Measurements from ENCODE around the gene DET1.
"Not testable (repeated sequence)": the region's sequence is repeated elsewhere in the genome, so short reads cannot be mapped to it uniquely, and the experiment has no call there.

Gene DET1

DNA sequence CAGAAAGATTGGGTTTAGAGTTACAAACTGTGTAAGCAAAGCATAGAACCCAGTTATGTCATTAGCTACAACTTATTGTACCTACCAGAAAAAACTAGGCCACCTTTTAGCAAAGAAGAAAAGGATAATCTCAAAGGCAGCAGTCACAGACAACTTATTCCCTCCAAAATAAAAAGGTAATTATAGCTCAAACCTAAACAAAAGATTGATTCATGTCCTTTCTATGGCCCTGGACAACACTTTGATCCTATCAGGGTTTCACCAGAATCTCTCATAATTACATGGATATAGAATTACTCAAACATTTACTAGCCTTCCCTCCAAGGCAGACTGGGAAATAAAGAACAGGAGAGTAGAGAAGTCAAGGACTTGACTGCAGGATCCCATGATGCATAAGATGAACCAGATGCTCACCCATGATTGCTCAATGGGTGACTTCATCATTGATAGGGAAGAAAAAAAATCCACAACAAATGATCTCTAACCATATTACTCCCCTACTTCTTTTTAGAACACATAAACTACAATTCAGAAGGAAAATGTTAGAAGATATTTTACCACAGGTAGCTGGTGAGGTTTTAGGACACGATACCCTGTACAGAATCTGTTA lies 17.4 kb downstream of the DET1 start:
- H3K4me1 ChIP-seq (ENCODE audit: control insufficient read depth, insufficient read depth, low read depth, low read length), result no peaks in the 10 kb centered on the region
- no peak overlapping the region for H4K91ac ChIP-seq (ENCODE audit: low read length)
- no peak overlapping the region for H3K4me2 ChIP-seq (ENCODE audit: low read length, poor library complexity, severe bottlenecking)
- no peak overlapping the region for H2BK5ac ChIP-seq (ENCODE audit: low read depth, low read length, poor library complexity, severe bottlenecking)
- no peak overlapping the region for H3K23ac ChIP-seq (ENCODE audit: low read length in 2 of 2)
- no peak overlapping the region for H2AK5ac ChIP-seq (ENCODE audit: low read length, severe bottlenecking)
- H2BK15ac ChIP-seq (ENCODE audit: low read depth, poor library complexity, severe bottlenecking), result no peak overlapping the region
- DNase-seq, result peak; percentile 54
- no peak overlapping the region for H3K14ac ChIP-seq (ENCODE audit: low read length in 2 of 2)
- no peak overlapping the region for H3K27ac ChIP-seq (ENCODE audit: low read length, poor library complexity, severe bottlenecking)
- H3K4ac ChIP-seq (ENCODE audit: low read depth in 1 of 2, low read length in 2 of 2), result no peak overlapping the region
- H3K9me3 ChIP-seq (ENCODE audit: control insufficient read depth, low read length), result no peaks in the 10 kb centered on the region
- no peak overlapping the region for H2AFZ ChIP-seq (ENCODE audit: low read depth, low read length)
- WGBS, result 100% methylated on average over 1 of the region's 1 CpG
- no peak overlapping the region for H3K4me3 ChIP-seq (ENCODE audit: insufficient read depth in 1 of 2, low read depth in 1 of 2, low read length in 2 of 2)
- H3K36me3 ChIP-seq (ENCODE audit: control insufficient read depth in 1 of 2, insufficient read depth in 2 of 2, low read depth in 1 of 2, low read length in 2 of 2), result peaks cover 11 to 53% of the 10 kb centered on the region in 2 experiments
- no peak overlapping the region for H3K18ac ChIP-seq (ENCODE audit: low read depth in 1 of 2, low read length in 2 of 2)
- H3K79me1 ChIP-seq (replicated peaks; ENCODE audit: low read length, poor library complexity, severe bottlenecking), result peaks cover 11% of the 10 kb centered on the region
- no peak overlapping the region for H4K8ac ChIP-seq (ENCODE audit: low read length)
- no peak overlapping the region for H2BK120ac ChIP-seq (ENCODE audit: low read depth, low read length)
- no peaks in the 10 kb centered on the region for H3K27me3 ChIP-seq (ENCODE audit: control insufficient read depth in 1 of 2, insufficient read depth in 1 of 2, low read length in 2 of 2)
- H3K9ac ChIP-seq (ENCODE audit: low read length), result no peak overlapping the region
- no peak overlapping the region for H2BK12ac ChIP-seq (ENCODE audit: low read length in 2 of 2)

DNA sequence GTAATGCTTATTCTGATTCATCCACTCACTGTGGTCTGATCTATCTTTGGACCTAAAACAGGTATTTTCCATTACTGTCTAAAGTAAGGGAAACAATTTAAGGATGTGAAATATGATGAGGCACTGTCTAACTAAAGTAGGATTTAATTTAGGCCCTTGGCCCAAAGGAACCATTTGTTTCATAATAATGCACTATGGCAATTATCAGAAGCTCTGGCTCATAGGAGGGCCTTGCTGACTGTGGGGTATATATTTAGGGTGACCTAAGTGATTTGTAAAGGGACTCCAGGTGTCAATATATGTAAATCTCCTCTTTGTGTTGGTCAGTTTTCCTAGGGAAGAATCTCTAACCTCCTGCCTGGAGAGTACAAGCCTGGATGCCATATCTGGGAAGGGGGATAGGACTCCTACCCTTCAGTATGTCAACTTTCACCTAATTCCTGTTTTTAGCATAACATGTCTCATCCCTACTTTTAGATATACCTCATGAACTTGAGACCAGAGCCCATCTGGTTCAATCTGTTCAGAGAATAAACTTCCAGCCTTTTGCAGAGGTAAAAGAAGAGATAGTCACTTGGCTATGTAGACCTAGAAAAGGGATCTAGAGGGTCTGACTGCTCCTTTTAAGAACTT lies 20.1 kb downstream of the DET1 start:
- no peak overlapping the region for H2BK12ac ChIP-seq (ENCODE audit: low read length in 2 of 2)
- no peak overlapping the region for H2BK120ac ChIP-seq (ENCODE audit: low read depth, low read length)

DNA sequence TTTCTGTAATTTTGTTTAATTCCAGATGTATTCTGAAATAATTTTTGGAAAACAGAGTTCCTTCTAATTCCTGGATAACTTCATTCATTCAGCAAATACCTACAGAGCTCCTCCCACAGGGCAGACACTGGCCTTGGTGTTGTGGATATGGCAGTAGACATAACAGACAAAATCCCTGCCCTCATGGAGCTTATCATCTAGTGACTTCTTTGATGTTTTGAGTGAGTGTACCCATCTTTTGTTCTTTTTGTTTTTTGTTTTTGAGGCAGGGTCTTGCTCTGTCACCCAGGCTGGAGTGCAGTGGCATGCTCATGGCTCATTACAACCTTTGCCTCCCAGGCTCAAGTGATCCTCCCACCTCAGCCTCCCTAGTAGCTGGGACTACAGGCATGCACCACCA lies 21.1 kb downstream of the DET1 start:
- H2BK5ac ChIP-seq (ENCODE audit: low read depth, low read length, poor library complexity, severe bottlenecking), result no peak overlapping the region
- no peak overlapping the region for H4K91ac ChIP-seq (ENCODE audit: low read length)
- no peaks in the 10 kb centered on the region for H3K27me3 ChIP-seq (ENCODE audit: control insufficient read depth in 1 of 2, insufficient read depth in 1 of 2, low read length in 2 of 2)
- H3K4me3 ChIP-seq (ENCODE audit: insufficient read depth in 1 of 2, low read depth in 1 of 2, low read length in 2 of 2), result no peak overlapping the region
- no peak overlapping the region for H4K8ac ChIP-seq (ENCODE audit: low read length)
- no peak overlapping the region for H2BK15ac ChIP-seq (ENCODE audit: low read depth, poor library complexity, severe bottlenecking)
- H3K4me2 ChIP-seq (ENCODE audit: low read length, poor library complexity, severe bottlenecking), result no peak overlapping the region
- no peak overlapping the region for H3K9ac ChIP-seq (ENCODE audit: low read length)
- H3K9me3 ChIP-seq (ENCODE audit: control insufficient read depth, low read length), result no peaks in the 10 kb centered on the region
- H2AK5ac ChIP-seq (ENCODE audit: low read length, severe bottlenecking), result no peak overlapping the region
- peaks cover 3 to 38% of the 10 kb centered on the region in 2 experiments for H3K36me3 ChIP-seq (ENCODE audit: control insufficient read depth in 1 of 2, insufficient read depth in 2 of 2, low read depth in 1 of 2, low read length in 2 of 2)
- H2BK12ac ChIP-seq (ENCODE audit: low read length in 2 of 2), result no peak overlapping the region
- DNase-seq, result no peak
- no peak overlapping the region for H3K4ac ChIP-seq (ENCODE audit: low read depth in 1 of 2, low read length in 2 of 2)
- no peak overlapping the region for H3K23ac ChIP-seq (ENCODE audit: low read length in 2 of 2)
- no peak overlapping the region for H3K27ac ChIP-seq (ENCODE audit: low read length, poor library complexity, severe bottlenecking)
- no peak overlapping the region for H3K18ac ChIP-seq (ENCODE audit: low read depth in 1 of 2, low read length in 2 of 2)
- H3K4me1 ChIP-seq (ENCODE audit: control insufficient read depth, insufficient read depth, low read depth, low read length), result no peaks in the 10 kb centered on the region
- H3K79me1 ChIP-seq (replicated peaks; ENCODE audit: low read length, poor library complexity, severe bottlenecking), result peaks cover 9% of the 10 kb centered on the region
- no peak overlapping the region for H3K14ac ChIP-seq (ENCODE audit: low read length in 2 of 2)
- no peak overlapping the region for H2AFZ ChIP-seq (ENCODE audit: low read depth, low read length)
- H2BK120ac ChIP-seq (ENCODE audit: low read depth, low read length), result no peak overlapping the region

More for the DNA sequence above, 20.1 kb downstream of the DET1 start:
- Histone ChIP-seq H3K4me2 (ENCODE audit: low read length, poor library complexity, severe bottlenecking) (no peak overlapping the region), H3K18ac (ENCODE audit: low read depth in 1 of 2, low read length in 2 of 2) (no peak overlapping the region), H3K14ac (ENCODE audit: low read length in 2 of 2) (no peak overlapping the region), H4K91ac (ENCODE audit: low read length) (no peak overlapping the region), H3K23ac (ENCODE audit: low read length in 2 of 2) (no peak overlapping the region), H3K27me3 (ENCODE audit: control insufficient read depth in 1 of 2, insufficient read depth in 1 of 2, low read length in 2 of 2) (no peaks in the 10 kb centered on the region), H3K36me3 (ENCODE audit: control insufficient read depth in 1 of 2, insufficient read depth in 2 of 2, low read depth in 1 of 2, low read length in 2 of 2) (peaks cover 13 to 48% of the 10 kb centered on the region in 2 experiments), H2BK5ac (ENCODE audit: low read depth, low read length, poor library complexity, severe bottlenecking) (no peak overlapping the region), H4K8ac (ENCODE audit: low read length) (no peak overlapping the region), H3K4ac (ENCODE audit: low read depth in 1 of 2, low read length in 2 of 2) (no peak overlapping the region), H3K4me1 (ENCODE audit: control insufficient read depth, insufficient read depth, low read depth, low read length) (no peaks in the 10 kb centered on the region), H3K27ac (ENCODE audit: low read length, poor library complexity, severe bottlenecking) (no peak overlapping the region), H2BK15ac (ENCODE audit: low read depth, poor library complexity, severe bottlenecking) (no peak overlapping the region), H3K4me3 (ENCODE audit: insufficient read depth in 1 of 2, low read depth in 1 of 2, low read length in 2 of 2) (no peak overlapping the region), H2AFZ (ENCODE audit: low read depth, low read length) (no peak overlapping the region), H3K79me1 (replicated peaks; ENCODE audit: low read length, poor library complexity, severe bottlenecking) (peaks cover 9% of the 10 kb centered on the region), H2AK5ac (ENCODE audit: low read length, severe bottlenecking) (no peak overlapping the region), H3K9ac (ENCODE audit: low read length) (no peak overlapping the region), H3K9me3 (ENCODE audit: control insufficient read depth, low read length) (no peaks in the 10 kb centered on the region)
- DNase-seq, result no peak

DNA sequence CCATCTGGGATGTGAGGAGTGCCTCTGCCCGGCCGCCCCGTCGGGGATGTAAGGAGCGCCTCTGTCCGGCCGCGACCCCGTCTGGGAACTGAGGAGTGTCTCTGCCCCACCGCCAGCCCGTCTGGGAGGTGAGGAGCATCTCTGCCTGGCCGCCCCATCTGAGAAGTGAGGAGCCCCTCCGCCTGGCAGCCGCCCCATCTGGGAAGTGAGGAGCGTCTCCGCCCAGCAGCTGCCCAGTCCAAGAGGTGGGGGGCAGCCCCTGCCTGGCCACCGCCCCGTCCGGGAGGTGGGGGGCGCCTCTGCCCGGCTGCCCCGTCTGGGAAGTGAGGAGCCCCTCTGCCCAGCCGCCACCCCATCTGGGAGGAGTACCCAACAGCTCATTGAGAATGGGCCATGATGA lies 22.4 kb downstream of the DET1 start:
- not testable (repeated sequence) for H3K18ac ChIP-seq (ENCODE audit: low read depth in 1 of 2, low read length in 2 of 2); H3K4me2 ChIP-seq (ENCODE audit: low read length, poor library complexity, severe bottlenecking); H4K91ac ChIP-seq (ENCODE audit: low read length); H3K9me3 ChIP-seq (ENCODE audit: control insufficient read depth, low read length); H2BK15ac ChIP-seq (ENCODE audit: low read depth, poor library complexity, severe bottlenecking); H3K4ac ChIP-seq (ENCODE audit: low read depth in 1 of 2, low read length in 2 of 2); H3K27ac ChIP-seq (ENCODE audit: low read length, poor library complexity, severe bottlenecking); H3K9ac ChIP-seq (ENCODE audit: low read length); H3K79me1 ChIP-seq (replicated peaks; ENCODE audit: low read length, poor library complexity, severe bottlenecking); H3K4me3 ChIP-seq (ENCODE audit: insufficient read depth in 1 of 2, low read depth in 1 of 2, low read length in 2 of 2); H3K14ac ChIP-seq (ENCODE audit: low read length in 2 of 2); H4K8ac ChIP-seq (ENCODE audit: low read length); DNase-seq; H2AK5ac ChIP-seq (ENCODE audit: low read length, severe bottlenecking); H2BK120ac ChIP-seq (ENCODE audit: low read depth, low read length); H3K27me3 ChIP-seq (ENCODE audit: control insufficient read depth in 1 of 2, insufficient read depth in 1 of 2, low read length in 2 of 2); H3K4me1 ChIP-seq (ENCODE audit: control insufficient read depth, insufficient read depth, low read depth, low read length); H2BK5ac ChIP-seq (ENCODE audit: low read depth, low read length, poor library complexity, severe bottlenecking); H3K23ac ChIP-seq (ENCODE audit: low read length in 2 of 2); H2BK12ac ChIP-seq (ENCODE audit: low read length in 2 of 2); H2AFZ ChIP-seq (ENCODE audit: low read depth, low read length)
- peaks cover 3 to 28% of the 10 kb centered on the region in 2 experiments for H3K36me3 ChIP-seq (ENCODE audit: control insufficient read depth in 1 of 2, insufficient read depth in 2 of 2, low read depth in 1 of 2, low read length in 2 of 2)
- WGBS, result 98% methylated on average over 21 of the region's 23 CpGs
